K562 (cell line): ENCODE measurements around the gene KLHL22. TPM values are rescaled to one million over a fixed set of nuclear protein-coding genes. Genes with fewer than 3 reads are reported as not detected.

Experiments
- ATF7 ChIP-seq: fragments of 450-650 bp; IDR thresholded peaks from 2 replicates; pipeline ENCODE4 v1.7.1; 2014; ENCODE audit warnings: mild to moderate bottlenecking, moderate library complexity
- BMI1 ChIP-seq: fragments of 150-350 bp; IDR thresholded peaks from 2 replicates; pipeline ENCODE4 v1.6.1; 2014; ENCODE audit warnings: low read length
- CREB3 ChIP-seq: fragments of 450-650 bp; conservative IDR thresholded peaks from 2 replicates; pipeline ENCODE4 v1.6.1; 2016; ENCODE audit warnings: missing genetic modification characterization, low read depth, mild to moderate bottlenecking, missing compliant biosample characterization, moderate library complexity
- FOXA3 ChIP-seq, 2 experiments: fragments of 450-650 bp in 1 of 2; sonication (generic) in 1 of 2; formaldehyde crosslinking; IDR thresholded peaks in 1 of 2; conservative IDR thresholded peaks in 1 of 2; 2 replicates each; pipeline versions ENCODE4 v1.4.0 to v1.8.0; 2020 to 2022; ENCODE audit warnings: mild to moderate bottlenecking in 2 of 2, missing genetic modification reagents in 1 of 2
- HDAC3 ChIP-seq: fragments of 450-650 bp; IDR thresholded peaks from 2 replicates; pipeline ENCODE4 v1.6.1; 2018; ENCODE audit warnings: borderline replicate concordance, mild to moderate bottlenecking, moderate library complexity; ENCODE audit not compliant: partially characterized antibody
- MAFG ChIP-seq: fragments of 450-650 bp; conservative IDR thresholded peaks from 2 replicates; pipeline ENCODE4 v1.6.1; 2016; ENCODE audit warnings: missing genetic modification characterization, missing compliant biosample characterization
- MITF ChIP-seq: IDR thresholded peaks from 2 replicates; pipeline ENCODE4 v1.6.1; 2014; ENCODE audit warnings: antibody characterized with exemption
- NCOA2 ChIP-seq, 2 experiments: fragments of 450-650 bp; IDR thresholded peaks; 2 replicates each; pipeline ENCODE4 v1.6.1; 2018; ENCODE audit warnings: mild to moderate bottlenecking in 2 of 2, moderate library complexity in 1 of 2; ENCODE audit not compliant: partially characterized antibody in 2 of 2
- NR2F6 ChIP-seq: fragments of 450-650 bp; formaldehyde crosslinking; IDR thresholded peaks from 2 replicates; pipeline ENCODE4 v1.4.0; 2020; ENCODE audit warnings: mild to moderate bottlenecking
- PTRF ChIP-seq: fragments of 450-650 bp; IDR thresholded peaks from 2 replicates; pipeline ENCODE4 v1.6.1; 2016; ENCODE audit warnings: mild to moderate bottlenecking, missing genetic modification characterization, missing compliant biosample characterization
- STAT5A ChIP-seq: IDR thresholded peaks from 2 replicates; pipeline ENCODE4 v1.6.1; 2012; ENCODE audit warnings: low read length, inconsistent platforms, borderline replicate concordance
- ZBTB2 ChIP-seq: fragments of 450-650 bp; IDR thresholded peaks from 2 replicates; pipeline ENCODE4 v1.6.1; 2016; ENCODE audit warnings: antibody characterized with exemption
- ZKSCAN3 ChIP-seq: fragments of 250-450 bp; sonication (Bioruptor Pico); IDR thresholded peaks from 2 replicates; pipeline ENCODE4 v1.4.0; 2020
- ZKSCAN8 ChIP-seq: fragments of 200-800 bp; sonication (Bioruptor generic); IDR thresholded peaks from 2 replicates; pipeline ENCODE4 v1.6.1; 2016; ENCODE audit warnings: missing genetic modification characterization, missing compliant biosample characterization
- ZNF217 ChIP-seq: sonication (generic); formaldehyde crosslinking; IDR thresholded peaks from 2 replicates; pipeline ENCODE4 v1.8.0; 2022; ENCODE audit warnings: mild to moderate bottlenecking, missing genetic modification reagents
- ZNF263 ChIP-seq: sonication (generic); formaldehyde crosslinking; IDR thresholded peaks from 2 replicates; pipeline ENCODE4 v1.8.0; 2022; ENCODE audit warnings: mild to moderate bottlenecking, missing genetic modification reagents, borderline replicate concordance
- ZNF407 ChIP-seq: fragments of 450-650 bp; IDR thresholded peaks from 2 replicates; pipeline ENCODE4 v1.6.1; 2016; ENCODE audit warnings: low read depth
- ZNF699 ChIP-seq: fragments of 250-450 bp; sonication (Bioruptor Pico); IDR thresholded peaks from 2 replicates; pipeline ENCODE4 v1.8.0; 2021; ENCODE audit warnings: mild to moderate bottlenecking, moderate library complexity; ENCODE audit not compliant: insufficient replicate concordance
- polyA plus RNA-seq, 8 experiments: library from polyadenylated mRNA; depleted of rRNA in 4 of 8; stranded (reverse) in 5 of 8; unstranded in 3 of 8; fragments of >200 nt; fragmentation: Nextera tagmentation in 2 of 8; fragmentation: Illumina TruSeq in 1 of 8; extraction: Ambion mirVana in 2 of 8; extraction: Trizol in 1 of 8; gene quantifications; 2 replicates each; pipeline versions ENCODE4 v1.2.1 to v1.2.3, GENCODE V29; 2011 to 2014; ENCODE audit warnings: inconsistent platforms in 1 of 8, missing spikeins in 1 of 8
- total RNA-seq, 7 experiments: library from RNA; depleted of rRNA in 6 of 7; stranded (reverse); fragments of >200 nt in 6 of 7; fragmentation: Illumina TruSeq in 2 of 7; extraction: Trizol in 2 of 7; gene quantifications; 2 replicates each; pipeline versions ENCODE4 v1.2.1 to v1.2.3, GENCODE V29; 2011 to 2021; ENCODE audit warnings: low replicate concordance in 1 of 7

The KLHL22 gene
- total and polyA plus RNA-seq, 9 of the 15 experiments (the other 6 are each of a cell fraction or from before 2014, with no cell fraction given) = 1.3 to 25.6 (median 15.2) TPM

- TF ChIP-seq ZNF217 (CRISPR knock-in tag) = no peak
- TF ChIP-seq ATF7 = no peak
- TF ChIP-seq NR2F6 = peak; percentile 54; the same call in 1 of the 2 replicates
- TF ChIP-seq ZNF699 = peak; percentile 33
- TF ChIP-seq BMI1 = no peak
- no peak for TF ChIP-seq NCOA2 (IDR thresholded peaks at IDR 0.05; ENCODE audit: partially characterized antibody in 2 of 2)
- 0 out of 4 replicates have a peak, but pooled peaks of 1 of the 2 experiments have one; percentile 9 for TF ChIP-seq FOXA3 (CRISPR knock-in tag; conservative IDR thresholded peaks at IDR 0.05 in 1 of 2, IDR thresholded peaks at IDR 0.05 in 1 of 2)
- TF ChIP-seq HDAC3 = no peak
- TF ChIP-seq MAFG (tag) = peak; percentile 91
- no peak for TF ChIP-seq CREB3 (tag)
- no peak for TF ChIP-seq ZKSCAN8 (CRISPR knock-in tag)
- no peak for TF ChIP-seq MITF
- no peak for TF ChIP-seq STAT5A
- no peak for TF ChIP-seq ZNF263 (CRISPR knock-in tag)
- no peak for TF ChIP-seq ZBTB2
- no peak for TF ChIP-seq ZNF407
- no peak for TF ChIP-seq ZKSCAN3
- no peak for TF ChIP-seq PTRF (tag)
These were observed 42.4 kb downstream of the KLHL22 start (continued) for GRCh38 chr22:20453222-20453621.
